B cell (primary cell): ENCODE measurements around the gene C10orf53.

Experiments
- EZH2 ChIP-seq: IDR thresholded peaks from 2 replicates; pipeline ENCODE4 v1.6.1; 2012; ENCODE audit warnings: borderline replicate concordance, low read depth, mild to moderate bottlenecking, moderate library complexity, low read length; ENCODE audit not compliant: insufficient read depth, poor library complexity, severe bottlenecking
- TF ChIP-seq, protein P1 (sequence below): fragments of 200-600 bp; IDR thresholded peaks from one replicate; pipeline ENCODE4 v1.8.0; 2022; ENCODE audit warnings: antibody characterized with exemption, mild to moderate bottlenecking

GRCh38 chr10:49688261-49688846 is 8.9 kb downstream of the C10orf53 start:
- TF ChIP-seq, protein P1, sequence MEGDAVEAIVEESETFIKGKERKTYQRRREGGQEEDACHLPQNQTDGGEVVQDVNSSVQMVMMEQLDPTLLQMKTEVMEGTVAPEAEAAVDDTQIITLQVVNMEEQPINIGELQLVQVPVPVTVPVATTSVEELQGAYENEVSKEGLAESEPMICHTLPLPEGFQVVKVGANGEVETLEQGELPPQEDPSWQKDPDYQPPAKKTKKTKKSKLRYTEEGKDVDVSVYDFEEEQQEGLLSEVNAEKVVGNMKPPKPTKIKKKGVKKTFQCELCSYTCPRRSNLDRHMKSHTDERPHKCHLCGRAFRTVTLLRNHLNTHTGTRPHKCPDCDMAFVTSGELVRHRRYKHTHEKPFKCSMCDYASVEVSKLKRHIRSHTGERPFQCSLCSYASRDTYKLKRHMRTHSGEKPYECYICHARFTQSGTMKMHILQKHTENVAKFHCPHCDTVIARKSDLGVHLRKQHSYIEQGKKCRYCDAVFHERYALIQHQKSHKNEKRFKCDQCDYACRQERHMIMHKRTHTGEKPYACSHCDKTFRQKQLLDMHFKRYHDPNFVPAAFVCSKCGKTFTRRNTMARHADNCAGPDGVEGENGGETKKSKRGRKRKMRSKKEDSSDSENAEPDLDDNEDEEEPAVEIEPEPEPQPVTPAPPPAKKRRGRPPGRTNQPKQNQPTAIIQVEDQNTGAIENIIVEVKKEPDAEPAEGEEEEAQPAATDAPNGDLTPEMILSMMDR, result no peak
- TF ChIP-seq EZH2, result no peak
